ENCODE measurements around the gene HES4. TPM values are rescaled to one million over a fixed set of nuclear protein-coding genes. Genes with fewer than 3 reads are reported as not detected.
"Not testable (repeated sequence)": the region's sequence is repeated elsewhere in the genome, so short reads cannot be mapped to it uniquely, and the experiment has no call there.

The HES4 gene
- total RNA-seq, 1 donor from 2014 or later, result 21.2 TPM

- DNase-seq, result no peak
These were observed 1.7 kb downstream of the HES4 start for GRCh38 chr1:997993-998744.

- no peak for DNase-seq
These were observed 2.2 kb downstream of the HES4 start for GRCh38 chr1:997713-997992.

DNA sequence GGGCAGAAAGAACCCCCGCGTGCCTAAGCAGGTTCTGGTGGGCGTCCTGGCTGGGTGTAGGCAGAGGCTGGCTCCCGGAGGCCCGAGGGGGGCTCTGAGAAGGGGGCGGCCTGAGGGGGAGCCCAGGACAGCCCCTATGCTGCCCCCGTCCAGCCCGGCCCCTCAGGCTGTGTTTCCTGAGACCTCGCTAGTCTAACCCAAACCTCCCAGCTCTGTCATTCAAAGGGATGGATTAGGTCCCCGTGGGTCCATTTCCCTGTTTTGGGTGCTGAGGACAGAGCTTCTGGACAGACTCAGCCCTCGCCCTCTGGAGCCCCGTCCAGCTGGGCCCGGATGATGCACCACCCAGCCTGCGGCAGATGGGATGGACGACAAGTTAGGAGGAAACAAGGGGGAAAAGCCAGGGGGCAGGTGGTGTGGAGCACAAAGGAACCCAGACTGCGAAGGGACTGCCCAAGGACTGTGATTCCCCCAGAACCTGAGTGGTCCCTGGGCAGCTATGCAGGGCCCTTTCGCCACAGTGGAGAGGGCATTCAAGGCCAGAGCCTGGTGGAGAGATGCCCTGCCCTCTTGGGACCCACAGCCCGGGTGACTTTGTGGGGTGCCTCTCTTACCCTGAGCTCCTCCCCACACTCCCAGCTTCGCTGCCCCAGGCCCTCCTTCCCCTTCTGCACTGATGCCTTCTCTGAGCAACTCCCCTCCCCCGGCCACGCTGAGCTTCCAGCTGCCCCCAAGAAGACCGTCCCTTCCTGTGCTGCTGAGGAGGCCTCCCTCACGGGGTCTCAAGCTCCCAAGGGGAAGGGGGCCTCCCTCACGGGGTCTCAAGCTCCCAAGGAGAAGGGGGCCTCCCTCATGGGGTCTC lies 2.8 kb downstream of the HES4 start:
- DNase-seq, result no peak

GRCh38 chr1:995665-996633 lies 3.9 kb downstream of the HES4 start:
- no peak for DNase-seq

GRCh38 chr1:994546-994945 lies 5.4 kb downstream of the HES4 start:
- not testable (repeated sequence) for DNase-seq

DNA sequence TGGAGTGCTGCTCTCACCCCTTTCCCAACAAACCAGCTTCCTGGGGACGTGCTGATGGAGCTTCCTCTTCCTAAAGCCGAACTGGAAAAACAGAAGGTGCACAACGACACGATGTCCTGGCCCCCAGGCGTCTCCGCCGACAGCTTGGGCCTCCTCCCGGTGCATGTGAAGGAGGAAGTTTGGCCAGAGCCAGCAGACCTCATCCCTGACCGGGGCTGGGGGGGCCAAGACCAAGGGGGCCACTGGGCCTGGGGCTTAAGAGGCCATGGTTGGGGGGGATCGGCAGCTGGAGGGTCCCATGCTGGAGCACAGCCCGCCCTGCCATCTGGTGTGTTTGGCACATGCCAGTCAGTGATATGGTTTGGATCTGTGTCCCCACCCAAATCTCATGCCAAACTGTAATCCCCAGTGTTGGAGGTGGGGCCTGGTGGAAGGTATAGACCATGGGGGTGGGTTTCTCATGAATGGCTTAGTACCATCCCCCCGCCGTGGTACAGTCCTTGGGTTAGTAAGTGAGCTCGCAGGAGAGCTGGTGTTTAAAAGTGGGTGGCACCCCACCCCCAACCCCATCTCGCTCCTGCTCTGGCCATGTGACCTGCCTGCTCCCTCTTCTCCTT lies 6.4 kb downstream of the HES4 start:
- no peak for DNase-seq

- DNase-seq, result no peak
These were observed 7.5 kb downstream of the HES4 start for GRCh38 chr1:992362-992761.

DNA sequence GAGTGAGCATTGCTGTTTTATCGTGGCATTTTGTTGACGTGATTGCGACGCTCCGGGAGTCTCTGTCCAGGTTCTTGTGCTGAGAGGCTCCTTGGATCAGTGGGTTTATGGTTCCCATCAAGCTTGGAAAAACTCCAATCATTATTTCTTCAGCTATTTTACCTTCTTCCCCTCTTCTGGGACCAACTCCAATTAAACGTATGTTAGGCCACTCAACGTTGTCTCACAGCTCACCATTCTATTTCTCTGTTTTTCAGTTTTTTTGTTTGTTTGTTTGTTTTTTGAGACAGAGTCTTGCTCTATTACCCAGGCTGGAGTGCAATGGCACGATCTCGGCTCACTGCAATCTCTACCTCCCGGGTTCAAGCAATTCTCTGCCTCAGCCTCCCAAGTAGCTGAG lies 8.0 kb downstream of the HES4 start:
- DNase-seq, result no peak

- DNase-seq, result not testable (repeated sequence)
These were observed 8.6 kb downstream of the HES4 start for GRCh38 chr1:991275-991674.

DNA sequence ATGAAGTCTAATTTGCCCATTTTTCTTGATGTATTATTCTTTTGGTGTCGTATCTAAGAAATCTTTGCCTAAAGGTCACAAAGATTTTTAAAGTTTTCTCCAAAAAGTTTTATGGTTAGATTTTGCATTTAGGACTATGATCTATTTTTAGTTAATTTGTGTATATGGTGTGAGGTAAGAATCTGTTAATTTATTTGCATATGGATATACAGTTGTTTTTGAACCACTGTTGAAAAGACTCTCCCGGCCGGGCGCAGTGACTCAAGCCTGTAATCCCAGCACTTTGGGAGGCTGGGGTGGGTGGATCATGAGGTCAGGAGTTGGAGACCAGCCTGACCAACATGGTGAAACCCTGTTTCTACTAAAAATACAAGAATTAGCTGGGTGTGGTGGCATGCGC lies 11.8 kb downstream of the HES4 start:
- DNase-seq, result not testable (repeated sequence)

- no peak for DNase-seq
These were observed 14.8 kb downstream of the HES4 start for GRCh38 chr1:985126-985525.

DNA sequence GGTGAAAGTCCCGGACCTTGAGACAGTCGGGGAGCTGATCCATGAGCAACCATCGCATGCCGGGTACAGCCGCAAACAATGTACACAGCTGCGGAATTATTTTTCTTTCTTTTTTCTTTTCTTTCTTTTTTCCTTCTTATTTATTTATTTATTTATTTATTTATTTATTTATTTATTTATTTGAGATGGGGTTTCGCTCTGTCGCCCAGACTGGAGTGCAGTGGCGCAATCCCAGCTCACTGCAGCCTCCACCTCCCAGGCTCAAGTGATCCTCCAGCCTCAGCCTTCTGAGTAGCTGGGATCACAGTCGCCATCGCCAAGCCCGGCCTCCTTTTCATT lies 15.5 kb downstream of the HES4 start:
- no peak for DNase-seq

- DNase-seq, result no peak
These were observed 16.0 kb downstream of the HES4 start for GRCh38 chr1:983798-984475.

DNA sequence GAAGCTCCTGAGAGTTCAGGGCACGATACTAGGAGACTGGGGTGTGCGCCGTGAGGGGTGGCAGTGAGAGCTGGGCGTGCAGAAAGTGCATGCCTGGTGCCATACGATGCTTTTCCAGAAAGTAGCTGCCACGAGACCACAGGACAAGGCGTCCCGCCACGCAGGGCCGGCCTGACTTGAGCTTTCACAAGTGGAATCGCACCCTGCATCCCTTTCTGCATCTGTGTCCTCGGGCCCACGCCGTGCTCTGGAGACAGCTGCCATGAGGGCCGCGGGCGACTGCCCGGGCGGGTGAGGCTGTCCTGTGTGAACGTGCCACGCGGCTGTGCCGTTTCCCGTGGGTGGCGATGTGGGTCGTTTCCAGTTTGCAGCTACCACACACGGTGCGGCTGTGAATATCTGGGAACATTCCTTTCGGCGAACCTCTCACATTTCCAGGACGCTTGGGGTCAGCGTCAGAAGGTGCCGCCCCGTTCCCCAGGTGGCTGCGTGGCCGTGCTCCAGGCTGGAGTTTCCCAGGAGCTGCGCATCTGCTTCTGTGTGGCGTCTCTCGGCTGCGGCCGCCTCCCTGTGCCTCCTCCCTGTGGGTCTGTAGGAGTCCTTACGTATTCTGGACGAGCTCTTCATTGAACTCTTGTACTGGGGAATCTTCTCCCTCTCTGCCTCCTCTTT lies 17.0 kb downstream of the HES4 start:
- no peak for DNase-seq

DNA sequence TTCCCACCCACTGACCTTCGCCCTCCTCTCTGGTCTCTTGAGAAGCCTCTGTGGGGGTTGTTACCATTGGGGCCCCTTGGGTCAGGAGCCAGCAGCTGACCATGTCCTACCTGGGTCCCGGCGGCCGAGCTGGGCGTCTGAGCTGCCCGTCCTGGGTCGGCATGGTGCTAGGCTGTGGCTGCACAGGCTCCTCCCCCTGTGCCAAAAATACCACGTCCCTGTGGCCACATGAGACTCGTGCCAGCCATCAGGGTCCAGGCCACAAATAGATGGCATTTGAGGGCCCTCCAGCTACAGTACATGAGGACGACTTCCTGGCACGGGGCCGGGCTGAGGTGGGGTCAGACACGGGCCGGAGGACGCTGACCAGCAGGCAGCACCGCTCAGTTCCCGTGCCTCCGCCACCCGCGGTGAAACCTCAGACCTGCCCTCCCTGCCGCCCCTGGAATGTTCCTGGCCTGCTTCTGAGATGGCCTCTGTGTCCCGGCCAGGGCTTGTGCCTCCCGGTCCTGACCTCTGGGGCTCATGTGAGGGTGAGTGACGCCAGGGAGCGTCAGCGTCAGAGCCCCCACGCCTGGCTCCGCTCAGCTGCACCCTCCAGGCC lies 17.8 kb downstream of the HES4 start, which contains the start of gene PERM1:
TSS of gene PERM1 (minus strand) at position 139 of the 604 bp plus-strand sequence. CDS start 1,064 bp downstream, outside the sequence.
- no peak for DNase-seq

- no peak for DNase-seq
These were observed 18.4 kb downstream of the HES4 start for GRCh38 chr1:981491-981954.

DNA sequence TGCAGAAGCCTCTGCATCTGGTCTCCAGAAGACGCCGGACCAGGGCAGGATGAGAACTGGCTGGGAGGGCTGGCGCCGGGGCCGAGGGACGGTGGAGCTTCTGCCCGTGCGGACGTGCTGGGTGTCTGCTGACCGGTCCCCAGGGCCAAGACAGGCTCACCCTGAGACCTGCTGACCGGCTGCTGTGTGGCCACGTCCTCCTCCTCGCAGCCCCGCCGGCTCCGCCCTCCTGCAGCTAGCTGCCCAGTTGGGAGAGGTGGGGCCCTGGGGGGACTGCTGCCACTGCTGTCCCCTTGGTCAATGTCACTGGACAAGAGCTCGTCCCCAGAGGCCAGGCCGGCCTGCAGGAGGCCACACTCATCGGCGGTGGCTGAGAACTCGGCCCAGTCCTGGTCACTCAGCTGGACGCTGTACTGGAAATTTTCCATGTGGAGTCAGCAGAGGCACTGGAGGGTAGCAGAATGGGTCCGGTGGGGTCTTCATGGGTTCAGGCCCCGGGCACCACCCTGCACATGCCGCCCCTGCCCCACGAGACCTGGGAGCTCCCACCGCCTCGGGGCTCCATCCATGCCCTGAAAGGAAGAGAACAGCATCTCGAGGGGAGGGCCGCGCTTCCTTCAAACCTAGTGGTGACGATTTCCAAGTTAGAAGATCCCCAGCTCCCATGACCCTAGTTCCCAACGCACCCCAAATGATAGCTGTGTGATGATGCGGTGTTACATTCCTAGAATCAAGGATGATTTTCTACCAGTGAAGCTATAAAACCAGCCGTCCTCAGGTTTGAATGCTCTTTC lies 19.1 kb downstream of the HES4 start:
- no peak for DNase-seq

DNA sequence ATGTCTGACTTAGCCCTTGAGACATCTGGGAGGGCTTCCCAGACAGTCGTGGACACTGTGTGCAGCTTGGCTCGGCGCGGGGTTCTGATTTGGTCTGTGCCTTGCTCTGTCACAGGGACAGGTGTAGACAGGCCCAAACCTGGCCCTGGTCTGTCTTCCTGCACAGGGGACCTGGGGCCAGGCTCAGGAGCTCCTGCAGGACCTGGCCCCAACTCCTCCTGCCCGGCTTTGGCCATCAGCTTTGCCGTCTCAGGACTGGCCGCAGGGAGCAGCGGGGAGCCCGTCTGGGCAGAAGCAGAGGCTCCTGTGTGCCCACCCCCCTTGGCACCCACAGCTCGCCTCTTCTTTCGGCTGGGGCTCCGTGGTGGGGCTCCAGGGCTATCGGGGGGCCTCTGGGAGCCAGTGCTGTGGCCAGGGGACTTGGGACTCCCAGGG lies 19.7 kb downstream of the HES4 start:
- DNase-seq, result no peak

- DNase-seq, result no peak
These were observed 20.2 kb downstream of the HES4 start for GRCh38 chr1:979744-980072.
